HT-29 (cell line): ENCODE measurements around the gene PEPD. TPM values are rescaled to one million over a fixed set of nuclear protein-coding genes. Genes with fewer than 3 reads are reported as not detected.

ENCODE experiments used
- DNase-seq: peaks from one replicate; pipeline ENCODE4 v3.0.0-alpha.2; 2015; ENCODE audit warnings: low spot score
- total RNA-seq: library from RNA; depleted of rRNA; stranded (reverse); fragments of >200 nt; shearing (Covaris generic); gene quantifications from 2 replicates; pipeline ENCODE4 v1.2.3, GENCODE V29; 2014

The PEPD gene
- total RNA-seq, 1 experiment from 2014 or later, result 66.1 TPM

- no peak for DNase-seq
Measured at GRCh38 chr19:33459222-33460090, 62.1 kb downstream of the PEPD start.

- DNase-seq, result no peak
Measured at GRCh38 chr19:33458807-33459206, 62.8 kb downstream of the PEPD start.

GRCh38 chr19:33458171-33458633 is 63.4 kb downstream of the PEPD start:
- DNase-seq, result no peak

GRCh38 chr19:33456845-33457220 is 64.8 kb downstream of the PEPD start:
- no peak for DNase-seq

GRCh38 chr19:33456076-33456844 is 65.3 kb downstream of the PEPD start:
- no peak for DNase-seq

- DNase-seq, result no peak
Measured at GRCh38 chr19:33453265-33453664, 68.3 kb downstream of the PEPD start.

- no peak for DNase-seq
Measured at GRCh38 chr19:33450689-33451088, 70.9 kb downstream of the PEPD start.

- no peak for DNase-seq
Measured at GRCh38 chr19:33449799-33450198, 71.8 kb downstream of the PEPD start.

GRCh38 chr19:33448159-33448516 is 73.5 kb downstream of the PEPD start:
- no peak for DNase-seq

- no peak for DNase-seq
Measured at GRCh38 chr19:33447336-33448158, 74.0 kb downstream of the PEPD start.

- no peak for DNase-seq
Measured at GRCh38 chr19:33446330-33447293, 75.0 kb downstream of the PEPD start.

- DNase-seq, result no peak
Measured at GRCh38 chr19:33445442-33446329, 75.9 kb downstream of the PEPD start.

GRCh38 chr19:33444562-33445441 is 76.8 kb downstream of the PEPD start:
- no peak for DNase-seq

GRCh38 chr19:33443638-33444561 is 77.7 kb downstream of the PEPD start:
- no peak for DNase-seq

- DNase-seq, result no peak
Measured at GRCh38 chr19:33442706-33443105, 78.9 kb downstream of the PEPD start.

- DNase-seq, result no peak
Measured at GRCh38 chr19:33441828-33442227, 79.8 kb downstream of the PEPD start.

GRCh38 chr19:33441277-33441699 is 80.3 kb downstream of the PEPD start:
- DNase-seq, result no peak

GRCh38 chr19:33440682-33441081 is 80.9 kb downstream of the PEPD start:
- DNase-seq, result no peak
